Nephron progenitor cell (in vitro differentiated cells): ENCODE measurements around the gene TBC1D20.

ENCODE experiments used
- DNase-seq: peaks from one replicate; pipeline ENCODE4 v3.0.0; 2021
- H3K27ac Mint-ChIP-seq: 2 replicates; pipeline ENCODE4 v1.8.0; 2021; ENCODE audit warnings: mild to moderate bottlenecking, moderate library complexity, mixed read lengths
- H3K27me3 Mint-ChIP-seq: 2 replicates; pipeline ENCODE4 v1.8.0; 2021; ENCODE audit warnings: mild to moderate bottlenecking, low read depth, mixed read lengths; ENCODE audit not compliant: poor library complexity
- H3K36me3 Mint-ChIP-seq: 2 replicates; pipeline ENCODE4 v1.8.0; 2021; ENCODE audit warnings: low read depth, mixed read lengths
- H3K4me1 Mint-ChIP-seq: 2 replicates; pipeline ENCODE4 v1.8.0; 2021; ENCODE audit warnings: mixed read lengths
- H3K4me3 Mint-ChIP-seq: 2 replicates; pipeline ENCODE4 v1.8.0; 2021; ENCODE audit warnings: mild to moderate bottlenecking, moderate library complexity, mixed read lengths
- H3K9me3 Mint-ChIP-seq: 2 replicates; pipeline ENCODE4 v1.8.0; 2021; ENCODE audit warnings: mild to moderate bottlenecking, moderate library complexity, mixed read lengths
- TF ChIP-seq, protein P1 (sequence below): fragments of 200-600 bp; sonication (generic); IDR thresholded peaks from 2 replicates; pipeline ENCODE4 v1.5.0; 2021; ENCODE audit warnings: antibody characterized with exemption

TBC1D20 gene

GRCh38 chr20:483815-484644 lies 21.7 kb upstream of the TBC1D20 start:
- no peaks in the 10 kb centered on the region for H3K9me3 Mint-ChIP-seq
- no peak for DNase-seq
- no peak overlapping the region for H3K4me3 Mint-ChIP-seq
- TF ChIP-seq, protein P1, sequence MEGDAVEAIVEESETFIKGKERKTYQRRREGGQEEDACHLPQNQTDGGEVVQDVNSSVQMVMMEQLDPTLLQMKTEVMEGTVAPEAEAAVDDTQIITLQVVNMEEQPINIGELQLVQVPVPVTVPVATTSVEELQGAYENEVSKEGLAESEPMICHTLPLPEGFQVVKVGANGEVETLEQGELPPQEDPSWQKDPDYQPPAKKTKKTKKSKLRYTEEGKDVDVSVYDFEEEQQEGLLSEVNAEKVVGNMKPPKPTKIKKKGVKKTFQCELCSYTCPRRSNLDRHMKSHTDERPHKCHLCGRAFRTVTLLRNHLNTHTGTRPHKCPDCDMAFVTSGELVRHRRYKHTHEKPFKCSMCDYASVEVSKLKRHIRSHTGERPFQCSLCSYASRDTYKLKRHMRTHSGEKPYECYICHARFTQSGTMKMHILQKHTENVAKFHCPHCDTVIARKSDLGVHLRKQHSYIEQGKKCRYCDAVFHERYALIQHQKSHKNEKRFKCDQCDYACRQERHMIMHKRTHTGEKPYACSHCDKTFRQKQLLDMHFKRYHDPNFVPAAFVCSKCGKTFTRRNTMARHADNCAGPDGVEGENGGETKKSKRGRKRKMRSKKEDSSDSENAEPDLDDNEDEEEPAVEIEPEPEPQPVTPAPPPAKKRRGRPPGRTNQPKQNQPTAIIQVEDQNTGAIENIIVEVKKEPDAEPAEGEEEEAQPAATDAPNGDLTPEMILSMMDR = no peak
- no peaks in the 10 kb centered on the region for H3K27me3 Mint-ChIP-seq
- H3K36me3 Mint-ChIP-seq = peaks cover 75% of the 10 kb centered on the region
- no peaks in the 10 kb centered on the region for H3K4me1 Mint-ChIP-seq
- H3K27ac Mint-ChIP-seq = peak overlapping the region; percentile 40

- Mint-ChIP-seq H3K4me3 (no peak overlapping the region), H3K27me3 (no peaks in the 10 kb centered on the region), H3K36me3 (peaks cover 66% of the 10 kb centered on the region), H3K4me1 (no peaks in the 10 kb centered on the region), H3K9me3 (no peaks in the 10 kb centered on the region), H3K27ac (no peak overlapping the region)
- no peak for DNase-seq
- TF ChIP-seq, protein P1 = no peak
Observed at GRCh38 chr20:481167-481566, 18.8 kb upstream of the TBC1D20 start.

- Mint-ChIP-seq H3K27ac (no peak overlapping the region), H3K27me3 (no peaks in the 10 kb centered on the region), H3K36me3 (peaks cover 63% of the 10 kb centered on the region), H3K4me3 (no peak overlapping the region), H3K9me3 (no peaks in the 10 kb centered on the region), H3K4me1 (no peaks in the 10 kb centered on the region)
- TF ChIP-seq, protein P1 = no peak
- DNase-seq = no peak
Observed at GRCh38 chr20:480044-480443, 17.7 kb upstream of the TBC1D20 start.

DNA sequence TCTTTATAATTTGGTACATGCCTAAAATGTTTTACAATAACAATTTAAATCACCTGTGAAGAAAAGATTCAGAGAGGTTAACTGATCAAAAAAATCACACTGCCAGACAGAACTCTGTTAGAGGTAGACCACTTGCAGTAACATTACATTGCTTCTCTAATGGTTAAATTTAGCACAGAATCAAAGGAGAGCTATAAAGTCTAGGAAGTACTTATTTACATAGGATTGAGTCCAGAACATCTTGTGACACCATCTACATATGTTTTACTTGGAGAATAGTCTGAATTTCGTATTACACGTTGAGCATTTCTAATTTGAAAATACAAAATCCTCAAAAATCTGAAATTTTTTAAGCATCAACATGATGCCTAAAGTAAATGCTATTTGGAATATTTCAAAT lies 17.2 kb upstream of the TBC1D20 start:
- no peaks in the 10 kb centered on the region for H3K4me1 Mint-ChIP-seq
- DNase-seq = no peak
- no peak overlapping the region for H3K4me3 Mint-ChIP-seq
- H3K27me3 Mint-ChIP-seq = no peaks in the 10 kb centered on the region
- TF ChIP-seq, protein P1 = no peak
- H3K27ac Mint-ChIP-seq = no peak overlapping the region
- H3K36me3 Mint-ChIP-seq = peaks cover 63% of the 10 kb centered on the region
- peaks cover 4% of the 10 kb centered on the region for H3K9me3 Mint-ChIP-seq

DNA sequence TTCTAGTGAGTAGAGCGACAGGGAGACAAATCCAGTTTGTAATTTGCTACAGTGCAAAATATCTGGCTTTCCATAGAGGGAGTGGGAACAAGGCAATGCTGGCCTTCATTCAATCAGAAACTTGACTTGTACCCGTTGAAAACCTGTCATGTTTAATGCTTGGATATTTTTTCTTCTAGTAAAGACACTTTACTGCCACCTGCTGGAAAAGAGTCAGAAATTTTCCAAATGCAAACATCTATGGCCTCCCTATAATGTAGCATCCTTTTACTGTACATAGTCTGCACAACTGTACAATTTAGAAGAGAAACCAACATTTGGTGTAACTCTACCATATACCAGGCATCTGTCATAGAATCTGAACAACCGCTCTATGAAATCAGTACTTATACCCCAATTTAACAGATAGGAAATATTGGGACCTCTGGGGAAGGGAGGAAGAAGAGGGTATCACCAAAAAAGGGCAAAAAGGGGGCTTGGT lies 16.7 kb upstream of the TBC1D20 start:
- Mint-ChIP-seq H3K4me3 (no peak overlapping the region), H3K36me3 (peaks cover 63% of the 10 kb centered on the region)
- TF ChIP-seq, protein P1 = peak; percentile 54

More for the DNA sequence above, 16.7 kb upstream of the TBC1D20 start:
- H3K27ac Mint-ChIP-seq = no peak overlapping the region
- H3K4me1 Mint-ChIP-seq = no peaks in the 10 kb centered on the region
- no peaks in the 10 kb centered on the region for H3K27me3 Mint-ChIP-seq
- H3K9me3 Mint-ChIP-seq = peaks cover 9% of the 10 kb centered on the region
- DNase-seq = peak; percentile 7
